GM10248 (cell line): ENCODE measurements around the gene CAPG.

Experiments used
- CTCF ChIA-PET: fragments of 300-600 bp; sonication (Branson Sonifier 250); formaldehyde crosslinking; extraction: SDS; loops from one replicate; lab custom pipeline; 2021; ENCODE audit warnings: antibody characterized with exemption; lab: Yijun Ruan, JAX
- POLR2A ChIA-PET: fragments of 350-650 bp; sonication (Branson Sonifier 250); formaldehyde crosslinking; extraction: SDS; loops from one replicate; lab custom pipeline; 2020; ENCODE audit warnings: antibody characterized with exemption; lab: Yijun Ruan, JAX
- DNase-seq: peaks from one replicate; pipeline ENCODE4 v3.0.0; 2012; ENCODE audit errors: extremely low spot score
- TF ChIP-seq, protein P1 (sequence below): IDR thresholded peaks from 2 replicates; pipeline ENCODE4 v1.5.1; 2012; ENCODE audit warnings: mild to moderate bottlenecking, low read depth; ENCODE audit errors: extremely low read depth, missing control alignments, control extremely low read depth

CAPG gene

DNA sequence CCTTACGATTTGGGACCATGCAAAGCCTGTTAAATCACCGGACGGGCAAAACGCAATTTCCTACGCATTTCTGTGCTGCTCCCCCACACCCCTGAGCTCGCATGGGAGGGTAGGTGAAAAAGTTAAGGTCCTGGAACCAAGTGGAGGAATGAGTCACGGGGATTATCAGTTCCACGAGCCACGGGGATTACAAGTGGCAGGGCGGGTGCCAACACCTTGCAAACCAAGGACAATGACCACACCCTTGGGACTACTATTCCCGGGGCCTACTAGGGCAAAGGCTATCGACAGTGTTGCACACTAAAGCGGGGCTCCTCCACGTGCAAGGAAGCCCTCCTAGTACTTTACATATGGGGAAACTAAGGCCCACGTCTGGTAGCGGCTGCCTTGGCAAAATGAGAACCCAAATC lies 56.3 kb downstream of the CAPG start:
- ChIA-PET POLR2A (interaction anchor here (0.9 to 3.4 kb wide), 11 partner anchors 12 to 258 kb away, joined by 3 to 27 read pairs (median 4); partner anchors contain the start of genes C2orf68, MAT2A and TGOLN2), CTCF (interaction anchor here (1.2 to 2.0 kb wide), 3 partner anchors 12 to 26 kb away, joined by 3 to 8 read pairs (median 7); partner anchors contain the start of gene TGOLN2)
- no peak for DNase-seq
- TF ChIP-seq, protein P1, sequence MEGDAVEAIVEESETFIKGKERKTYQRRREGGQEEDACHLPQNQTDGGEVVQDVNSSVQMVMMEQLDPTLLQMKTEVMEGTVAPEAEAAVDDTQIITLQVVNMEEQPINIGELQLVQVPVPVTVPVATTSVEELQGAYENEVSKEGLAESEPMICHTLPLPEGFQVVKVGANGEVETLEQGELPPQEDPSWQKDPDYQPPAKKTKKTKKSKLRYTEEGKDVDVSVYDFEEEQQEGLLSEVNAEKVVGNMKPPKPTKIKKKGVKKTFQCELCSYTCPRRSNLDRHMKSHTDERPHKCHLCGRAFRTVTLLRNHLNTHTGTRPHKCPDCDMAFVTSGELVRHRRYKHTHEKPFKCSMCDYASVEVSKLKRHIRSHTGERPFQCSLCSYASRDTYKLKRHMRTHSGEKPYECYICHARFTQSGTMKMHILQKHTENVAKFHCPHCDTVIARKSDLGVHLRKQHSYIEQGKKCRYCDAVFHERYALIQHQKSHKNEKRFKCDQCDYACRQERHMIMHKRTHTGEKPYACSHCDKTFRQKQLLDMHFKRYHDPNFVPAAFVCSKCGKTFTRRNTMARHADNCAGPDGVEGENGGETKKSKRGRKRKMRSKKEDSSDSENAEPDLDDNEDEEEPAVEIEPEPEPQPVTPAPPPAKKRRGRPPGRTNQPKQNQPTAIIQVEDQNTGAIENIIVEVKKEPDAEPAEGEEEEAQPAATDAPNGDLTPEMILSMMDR: no peak

DNA sequence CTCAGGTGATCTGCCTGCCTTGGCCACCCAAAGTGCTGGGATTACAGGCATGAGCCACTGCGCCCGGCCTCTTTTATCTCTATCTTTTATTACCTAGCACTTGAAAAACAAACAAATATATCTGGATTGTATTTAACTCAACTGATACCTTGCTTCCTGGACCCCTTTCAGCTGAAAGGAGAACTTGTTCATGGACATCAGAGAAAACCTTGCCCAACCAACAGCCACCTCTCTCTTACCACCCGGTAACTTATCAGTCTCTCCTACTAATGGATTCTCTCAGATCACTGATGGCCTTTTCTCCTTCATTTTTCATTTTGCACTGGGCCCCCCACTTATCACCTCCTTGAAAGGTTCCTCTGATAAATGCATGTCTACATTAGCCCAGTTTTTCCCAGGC lies 62.6 kb downstream of the CAPG start:
- TF ChIP-seq, protein P1: no peak
- ChIA-PET POLR2A (no interaction called here), CTCF (no interaction called here)
- no peak for DNase-seq
